Measurements from ENCODE around the gene S100A12. TPM values are rescaled to one million over a fixed set of nuclear protein-coding genes. Genes with fewer than 3 reads are reported as not detected.

Gene S100A12
- total RNA-seq, 2 experiments from 2014 or later, result not detected

DNA sequence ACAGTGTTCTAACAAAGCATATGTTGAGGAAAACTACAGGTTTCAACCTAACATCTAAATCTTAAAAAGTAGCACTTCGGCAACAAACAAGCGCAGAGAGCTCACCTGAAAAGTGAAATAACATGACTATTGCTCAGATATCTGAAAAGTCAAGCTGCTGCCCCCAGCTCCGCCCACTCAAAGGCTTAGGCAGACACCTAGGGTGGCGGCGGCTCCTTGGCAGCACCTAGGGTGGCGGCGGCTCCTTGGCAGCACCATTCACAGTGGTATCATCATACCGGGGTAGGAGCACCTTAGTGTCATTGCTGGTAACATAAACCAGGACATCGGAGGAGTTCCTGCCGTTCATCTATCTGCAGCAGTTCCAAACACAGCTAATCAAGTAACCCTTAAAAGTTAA, 4.2 kb upstream of the S100A12 start:
- intact Hi-C loops (cut with micrococcal nuclease), result no loop called here
- no peak for DNase-seq
- Mint-ChIP-seq H3K9me3 (peaks cover 15% of the 10 kb centered on the region), H3K27ac (no peak overlapping the region), H3K4me3 (no peak overlapping the region), H3K36me3 (peaks cover 4% of the 10 kb centered on the region), H3K4me1 (ENCODE audit: low read depth) (no peaks in the 10 kb centered on the region), H3K27me3 (peaks cover 22% of the 10 kb centered on the region)
- POLR2A ChIA-PET, result no interaction called here
- CTCF ChIA-PET, result no interaction called here

DNA sequence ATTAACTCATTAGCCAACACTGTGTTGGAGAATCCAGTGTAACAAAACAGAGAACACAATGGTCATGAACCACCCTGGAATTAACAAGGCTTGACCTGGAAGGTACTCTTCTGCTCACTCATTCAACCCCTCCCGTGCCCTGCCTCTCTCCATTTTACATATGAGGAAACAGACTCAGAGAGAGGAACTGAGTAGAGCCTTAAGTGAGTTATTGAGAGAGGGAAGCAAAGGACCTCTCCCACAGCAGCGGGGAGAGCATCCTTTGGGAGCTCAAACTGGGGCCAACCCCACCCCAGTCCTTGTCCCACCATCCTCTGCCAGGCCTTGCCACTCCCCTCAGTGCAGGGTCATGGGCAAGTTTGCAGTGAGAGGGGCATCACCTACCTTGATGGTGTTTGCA, 1.4 kb downstream of the S100A12 start:
- H3K27me3 Mint-ChIP-seq, result peaks cover 14% of the 10 kb centered on the region
- DNase-seq, result no peak
- H3K4me3 Mint-ChIP-seq, result no peak overlapping the region
- intact Hi-C loops (cut with micrococcal nuclease), result no loop called here
- no peaks in the 10 kb centered on the region for H3K9me3 Mint-ChIP-seq
- POLR2A ChIA-PET, result no interaction called here
- H3K36me3 Mint-ChIP-seq, result no peaks in the 10 kb centered on the region
- no peaks in the 10 kb centered on the region for H3K4me1 Mint-ChIP-seq (ENCODE audit: low read depth)
- no peak overlapping the region for H3K27ac Mint-ChIP-seq
- CTCF ChIA-PET, result no interaction called here

DNA sequence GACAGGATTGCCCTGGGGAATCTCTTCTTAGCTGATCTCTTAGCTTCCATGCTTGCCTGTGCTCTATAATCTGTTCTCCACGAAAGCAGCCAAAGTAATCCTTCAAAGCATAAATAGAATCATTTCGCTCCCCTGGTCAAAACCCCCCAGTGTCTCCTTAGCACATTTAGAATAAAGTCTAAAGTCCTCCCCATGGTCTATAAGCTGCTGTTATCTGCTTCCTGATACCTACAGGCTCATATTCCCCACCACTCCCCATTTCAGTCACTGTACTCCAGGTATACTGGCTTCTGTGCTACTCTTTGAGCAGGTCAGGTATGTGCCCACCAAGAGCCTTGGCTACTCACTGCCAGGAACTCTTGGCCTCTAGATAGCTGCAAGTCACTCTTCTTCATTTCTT, 2.9 kb downstream of the S100A12 start:
- intact Hi-C loops (cut with micrococcal nuclease), result no loop called here
- Mint-ChIP-seq H3K27me3 (peaks cover 14% of the 10 kb centered on the region), H3K27ac (no peak overlapping the region), H3K4me3 (no peak overlapping the region), H3K36me3 (no peaks in the 10 kb centered on the region), H3K9me3 (no peaks in the 10 kb centered on the region), H3K4me1 (ENCODE audit: low read depth) (no peaks in the 10 kb centered on the region)
- CTCF ChIA-PET, result interaction anchor here (0.8 kb wide), 1 partner anchor 20 kb away, joined by 3 read pairs; no protein-coding TSS in a partner anchor
- POLR2A ChIA-PET, result no interaction called here
- no peak for DNase-seq

DNA sequence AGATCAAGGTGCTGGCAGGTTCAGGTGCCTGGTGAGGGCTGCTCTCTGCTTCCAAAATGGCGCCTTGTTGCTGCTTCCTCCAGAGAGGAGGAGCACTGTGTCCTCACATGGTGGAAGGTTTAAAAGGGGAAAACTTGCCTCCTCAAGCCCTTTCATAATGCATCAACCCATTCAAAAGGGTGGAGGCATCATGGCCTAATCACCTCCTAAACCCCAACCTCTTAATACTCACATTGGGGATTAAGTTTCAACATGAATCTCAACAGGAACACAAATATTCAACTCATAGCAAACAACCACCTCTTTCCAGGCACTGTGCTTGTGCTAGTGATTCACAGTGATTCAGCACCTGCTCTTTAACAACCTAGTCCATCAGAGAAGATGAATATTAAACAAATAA, 4.2 kb downstream of the S100A12 start:
- H3K36me3 Mint-ChIP-seq, result no peaks in the 10 kb centered on the region
- H3K27ac Mint-ChIP-seq, result no peak overlapping the region
- intact Hi-C loops (cut with micrococcal nuclease), result no loop called here

DNA sequence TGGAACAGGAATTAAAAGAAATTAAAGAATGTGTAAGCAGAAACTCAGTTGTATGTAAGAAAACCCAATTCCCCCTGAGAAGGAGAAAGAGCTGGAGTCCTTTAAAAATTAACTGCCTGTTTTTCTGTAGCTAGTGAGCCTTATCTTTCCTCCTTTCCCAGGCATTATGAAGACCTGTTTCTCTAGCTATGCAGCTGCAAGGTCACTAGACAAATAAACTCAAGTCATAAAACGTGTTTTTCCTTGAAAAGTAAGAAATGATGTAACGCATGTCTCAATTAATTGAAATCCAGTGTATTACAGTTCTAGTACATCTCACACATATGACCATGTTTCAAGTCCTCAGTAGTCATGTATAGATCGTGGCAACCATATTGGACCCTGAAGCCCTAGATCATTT, 5.3 kb downstream of the S100A12 start:
- ChIA-PET CTCF (no interaction called here), POLR2A (no interaction called here)
- Mint-ChIP-seq H3K27me3 (peaks cover 8% of the 10 kb centered on the region), H3K9me3 (no peaks in the 10 kb centered on the region), H3K36me3 (no peaks in the 10 kb centered on the region), H3K4me1 (ENCODE audit: low read depth) (no peaks in the 10 kb centered on the region), H3K4me3 (no peak overlapping the region), H3K27ac (no peak overlapping the region)
- intact Hi-C loops (cut with micrococcal nuclease), result no loop called here
- no peak for DNase-seq

More for the DNA sequence above, 4.2 kb downstream of the S100A12 start:
- CTCF ChIA-PET, result no interaction called here
- Mint-ChIP-seq H3K27me3 (peaks cover 8% of the 10 kb centered on the region), H3K4me1 (ENCODE audit: low read depth) (no peaks in the 10 kb centered on the region), H3K4me3 (no peak overlapping the region), H3K9me3 (no peaks in the 10 kb centered on the region)
- POLR2A ChIA-PET, result no interaction called here
- no peak for DNase-seq

DNA sequence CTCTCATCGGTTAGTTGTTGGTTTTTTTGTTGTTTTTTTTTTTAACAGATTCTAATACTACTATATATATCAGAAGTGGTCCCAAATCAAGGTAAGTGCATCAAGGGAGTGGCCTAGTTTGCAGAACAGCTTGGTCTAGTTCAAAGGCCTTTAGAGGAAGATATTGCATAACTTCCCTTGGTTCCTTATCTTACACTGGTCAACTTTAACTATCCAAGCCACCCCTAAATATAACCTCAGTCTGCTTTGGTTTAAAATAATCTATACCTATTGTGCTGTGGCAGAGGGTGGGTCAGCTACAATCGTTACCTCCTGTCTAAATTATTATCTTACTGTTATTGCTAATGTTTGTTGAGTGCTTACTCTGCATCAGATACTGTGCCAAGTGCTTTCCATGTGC, 6.9 kb downstream of the S100A12 start:
- H3K4me3 Mint-ChIP-seq, result no peak overlapping the region
- CTCF ChIA-PET, result no interaction called here
- H3K9me3 Mint-ChIP-seq, result no peaks in the 10 kb centered on the region
- POLR2A ChIA-PET, result no interaction called here
- H3K27me3 Mint-ChIP-seq, result peaks cover 5% of the 10 kb centered on the region
- H3K27ac Mint-ChIP-seq, result no peak overlapping the region
- DNase-seq, result no peak
- no peaks in the 10 kb centered on the region for H3K4me1 Mint-ChIP-seq (ENCODE audit: low read depth)
- intact Hi-C loops (cut with micrococcal nuclease), result no loop called here
- H3K36me3 Mint-ChIP-seq, result no peaks in the 10 kb centered on the region

DNA sequence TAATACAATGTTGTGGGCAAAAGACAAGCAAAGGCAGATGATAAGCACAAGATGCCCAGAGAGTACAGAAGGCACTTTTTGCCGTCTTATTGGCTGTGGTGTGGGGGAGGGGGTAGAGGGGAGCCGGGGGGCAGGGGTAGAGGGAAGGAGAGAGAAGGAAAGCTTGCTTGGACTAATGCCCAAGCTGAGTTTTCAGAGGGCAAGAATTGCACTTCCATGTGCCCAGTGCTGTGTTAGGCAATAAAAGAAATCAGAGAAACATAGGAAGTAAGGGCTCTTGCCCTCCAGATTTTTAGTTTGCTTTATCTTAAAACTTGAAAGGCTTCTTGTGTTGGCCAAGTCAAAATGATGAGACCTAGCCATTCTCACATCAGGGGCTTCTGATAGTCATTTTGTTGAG, 8.3 kb downstream of the S100A12 start:
- no peak for DNase-seq
- no peaks in the 10 kb centered on the region for H3K36me3 Mint-ChIP-seq
- intact Hi-C loops (cut with micrococcal nuclease), result no loop called here
- H3K4me3 Mint-ChIP-seq, result no peak overlapping the region
- no peaks in the 10 kb centered on the region for H3K4me1 Mint-ChIP-seq (ENCODE audit: low read depth)
- no peaks in the 10 kb centered on the region for H3K9me3 Mint-ChIP-seq
- POLR2A ChIA-PET, result no interaction called here
- peaks cover 8% of the 10 kb centered on the region for H3K27me3 Mint-ChIP-seq
- CTCF ChIA-PET, result no interaction called here
- no peak overlapping the region for H3K27ac Mint-ChIP-seq

DNA sequence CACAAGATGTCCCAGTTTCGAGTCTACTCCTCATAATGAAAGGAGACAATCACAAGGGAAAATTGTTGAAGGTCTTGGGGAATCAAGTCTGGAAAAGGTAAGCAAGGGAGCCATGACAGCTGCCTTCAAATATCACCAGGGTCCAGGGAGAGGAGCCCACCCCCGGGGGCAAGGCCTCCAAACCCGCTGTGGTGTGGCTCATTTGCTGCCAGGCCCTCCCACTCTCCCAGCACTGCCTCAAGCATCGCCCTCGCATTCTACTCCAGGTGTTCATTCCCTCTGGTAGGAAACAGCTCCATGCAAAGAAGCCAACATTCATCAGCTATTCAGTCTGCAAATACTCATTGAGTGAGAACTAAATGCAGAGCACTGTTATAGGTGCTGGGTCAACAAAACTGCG, 9.2 kb downstream of the S100A12 start:
- no peaks in the 10 kb centered on the region for H3K4me1 Mint-ChIP-seq (ENCODE audit: low read depth)
- no peaks in the 10 kb centered on the region for H3K9me3 Mint-ChIP-seq
- CTCF ChIA-PET, result no interaction called here
- intact Hi-C loops (cut with micrococcal nuclease), result no loop called here
- no peak for DNase-seq
- no peaks in the 10 kb centered on the region for H3K36me3 Mint-ChIP-seq
- peaks cover 8% of the 10 kb centered on the region for H3K27me3 Mint-ChIP-seq
- POLR2A ChIA-PET, result no interaction called here
- H3K4me3 Mint-ChIP-seq, result no peak overlapping the region
- H3K27ac Mint-ChIP-seq, result no peak overlapping the region

DNA sequence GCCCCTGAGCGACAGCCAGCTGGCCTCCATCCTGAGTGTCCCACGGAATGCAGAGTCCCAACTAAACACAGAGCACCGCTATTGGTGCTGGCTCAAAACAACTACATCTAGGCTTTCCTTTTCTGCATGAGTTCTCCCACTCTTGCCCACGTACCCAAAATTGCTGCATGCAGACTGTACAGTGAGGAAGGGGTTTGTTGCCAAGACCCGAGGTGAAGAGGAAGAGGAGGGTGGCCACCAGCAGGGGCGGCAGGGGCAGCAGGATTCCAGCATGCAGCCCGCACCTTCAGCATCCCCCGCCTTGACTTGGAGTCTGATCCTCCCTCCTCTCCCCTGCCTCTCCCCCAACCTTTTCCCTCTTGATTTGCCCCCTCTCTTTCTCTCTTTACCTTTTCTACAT, 9.7 kb downstream of the S100A12 start:
- Mint-ChIP-seq H3K27me3 (peaks cover 8% of the 10 kb centered on the region), H3K9me3 (no peaks in the 10 kb centered on the region), H3K4me3 (no peak overlapping the region), H3K4me1 (ENCODE audit: low read depth) (no peaks in the 10 kb centered on the region), H3K36me3 (no peaks in the 10 kb centered on the region), H3K27ac (no peak overlapping the region)
- DNase-seq, result no peak
- POLR2A ChIA-PET, result no interaction called here
- intact Hi-C loops (cut with micrococcal nuclease), result no loop called here
- CTCF ChIA-PET, result no interaction called here

DNA sequence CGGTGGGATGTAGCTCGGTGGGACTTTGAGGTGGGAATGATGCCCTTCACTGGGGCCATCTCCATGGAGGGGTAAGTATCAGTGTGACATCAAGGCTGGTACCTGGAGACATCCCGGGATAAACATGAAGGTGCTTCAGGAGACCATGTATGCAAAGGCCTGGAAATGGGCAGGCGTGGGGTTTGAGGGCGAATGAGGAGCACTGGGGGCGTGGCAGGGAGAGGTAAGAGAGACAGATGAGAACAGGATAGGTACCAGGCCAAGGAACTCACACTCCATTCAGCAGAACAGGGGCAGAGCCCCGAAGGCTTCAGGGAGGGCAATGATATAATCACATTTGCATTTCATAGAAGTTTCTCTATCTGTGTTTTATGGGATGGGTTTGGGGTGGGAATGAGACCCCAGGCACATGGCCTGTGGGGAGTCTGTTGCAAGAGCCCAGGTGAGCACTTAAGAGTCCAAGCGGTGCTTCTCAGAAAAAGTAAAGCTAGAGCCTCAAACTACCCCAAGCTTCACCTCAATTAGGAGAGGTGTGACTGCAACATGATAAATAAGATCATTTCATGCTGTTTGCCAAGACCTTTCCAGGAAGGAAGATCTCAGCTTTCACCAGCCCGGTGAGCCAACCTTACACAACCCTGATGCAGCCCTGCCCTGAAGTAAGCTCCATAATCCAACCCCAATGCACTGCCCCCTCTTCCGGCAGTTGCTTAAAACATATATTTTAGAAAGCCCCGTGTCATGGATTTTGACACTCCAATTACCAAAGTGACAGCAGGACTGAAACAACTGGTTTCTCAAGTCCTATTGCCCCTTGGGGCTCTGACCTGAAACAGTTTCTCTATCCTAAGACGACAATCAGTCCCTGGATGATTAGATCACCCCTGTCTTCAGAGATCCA, 10.4 kb downstream of the S100A12 start:
- Mint-ChIP-seq H3K4me3 (no peak overlapping the region), H3K27me3 (peaks cover 8% of the 10 kb centered on the region), H3K4me1 (ENCODE audit: low read depth) (no peaks in the 10 kb centered on the region), H3K36me3 (no peaks in the 10 kb centered on the region), H3K9me3 (no peaks in the 10 kb centered on the region), H3K27ac (no peak overlapping the region)
- ChIA-PET POLR2A (no interaction called here), CTCF (interaction anchor here (0.5 kb wide), 1 partner anchor 146 kb away, joined by 3 read pairs; no protein-coding TSS in a partner anchor)
- intact Hi-C loops (cut with micrococcal nuclease), result no loop called here
- DNase-seq, result no peak

DNA sequence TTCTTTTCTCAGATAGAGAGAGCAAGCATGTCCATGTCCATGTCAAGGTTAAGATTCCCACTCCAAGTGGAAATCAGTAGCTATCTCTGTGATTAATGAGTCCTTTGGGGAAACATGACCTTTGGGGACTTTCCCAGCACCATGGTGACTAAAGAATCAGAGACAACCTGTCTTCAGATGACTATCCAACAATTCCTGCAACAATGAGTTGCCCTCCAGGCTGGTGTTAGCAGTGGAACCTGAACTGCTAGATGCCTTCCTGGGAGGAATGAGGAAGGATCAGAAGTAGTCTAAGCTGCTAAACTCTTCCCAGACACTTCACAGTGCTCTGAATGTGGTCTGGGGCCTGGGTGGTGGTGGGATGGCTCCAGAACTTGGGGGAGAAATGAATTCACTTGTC, 11.3 kb downstream of the S100A12 start:
- no peaks in the 10 kb centered on the region for H3K9me3 Mint-ChIP-seq
- H3K4me3 Mint-ChIP-seq, result no peak overlapping the region
- no peak for DNase-seq
- POLR2A ChIA-PET, result no interaction called here
- intact Hi-C loops (cut with micrococcal nuclease), result no loop called here
- peaks cover 6% of the 10 kb centered on the region for H3K27me3 Mint-ChIP-seq
- H3K27ac Mint-ChIP-seq, result no peak overlapping the region
- no peaks in the 10 kb centered on the region for H3K4me1 Mint-ChIP-seq (ENCODE audit: low read depth)
- CTCF ChIA-PET, result no interaction called here
- H3K36me3 Mint-ChIP-seq, result no peaks in the 10 kb centered on the region

DNA sequence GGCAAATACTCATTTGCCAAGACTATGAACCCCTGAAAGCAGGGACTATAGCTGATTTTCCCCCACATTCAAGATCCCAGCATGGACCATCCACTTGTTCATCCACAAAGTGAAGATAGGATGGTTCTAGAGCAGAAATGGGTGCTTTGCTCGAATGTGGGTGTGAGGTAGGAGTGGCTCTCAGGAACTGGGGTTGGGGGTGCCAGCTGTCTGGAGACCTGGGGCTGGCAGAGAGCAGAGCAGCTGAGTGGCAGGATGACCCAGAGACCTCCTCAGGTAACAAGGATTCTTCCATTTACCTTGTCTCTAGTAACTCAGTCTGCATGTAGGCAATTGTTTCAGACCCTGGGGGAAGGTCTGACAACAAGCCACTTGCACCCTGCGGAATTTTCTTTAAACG, 11.8 kb downstream of the S100A12 start:
- Mint-ChIP-seq H3K27ac (no peak overlapping the region), H3K4me1 (ENCODE audit: low read depth) (no peaks in the 10 kb centered on the region), H3K27me3 (peaks cover 6% of the 10 kb centered on the region), H3K9me3 (no peaks in the 10 kb centered on the region), H3K4me3 (no peak overlapping the region), H3K36me3 (no peaks in the 10 kb centered on the region)
- POLR2A ChIA-PET, result no interaction called here
- CTCF ChIA-PET, result no interaction called here
- intact Hi-C loops (cut with micrococcal nuclease), result no loop called here
- DNase-seq, result no peak

DNA sequence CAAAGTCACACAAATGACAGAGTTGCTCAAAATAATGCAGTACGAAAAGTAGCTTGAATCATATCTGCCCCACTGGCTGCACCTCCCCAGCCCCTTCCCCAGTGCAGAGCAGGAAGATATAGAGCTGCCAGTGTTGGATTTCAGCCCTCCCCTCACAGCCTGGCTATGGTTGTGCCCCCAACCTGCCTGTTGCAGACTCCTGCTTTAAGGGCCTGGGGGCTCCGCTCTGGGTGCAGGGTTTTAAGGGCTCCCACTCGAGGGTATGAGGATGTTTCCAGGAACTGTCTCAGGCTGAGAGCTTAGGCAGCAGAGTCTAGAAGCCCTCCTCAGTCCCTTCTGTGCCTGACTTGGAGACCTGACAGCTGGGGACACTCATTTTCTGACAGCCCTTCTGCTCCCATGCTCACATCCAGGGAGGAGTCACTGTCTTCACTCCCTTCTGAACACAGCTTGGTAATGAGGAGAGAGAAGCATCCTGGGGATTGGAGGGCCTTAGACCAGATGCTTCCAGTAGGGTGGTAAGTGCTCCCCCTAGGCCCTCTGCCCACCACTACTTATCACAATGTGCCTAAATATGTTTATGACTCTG, 13.1 kb downstream of the S100A12 start:
- no peak overlapping the region for H3K27ac Mint-ChIP-seq
- no peaks in the 10 kb centered on the region for H3K9me3 Mint-ChIP-seq
- peaks cover 6% of the 10 kb centered on the region for H3K27me3 Mint-ChIP-seq
- intact Hi-C loops (cut with micrococcal nuclease), result no loop called here
- H3K36me3 Mint-ChIP-seq, result no peaks in the 10 kb centered on the region
- DNase-seq, result no peak
- CTCF ChIA-PET, result interaction anchor here (1.2 to 1.5 kb wide), 2 partner anchors 104 to 133 kb away, joined by 3 to 5 read pairs; no protein-coding TSS in a partner anchor
- H3K4me1 Mint-ChIP-seq (ENCODE audit: low read depth), result peaks cover 8% of the 10 kb centered on the region
- POLR2A ChIA-PET, result no interaction called here
- H3K4me3 Mint-ChIP-seq, result no peak overlapping the region

Measured in activated CD4-positive, alpha-beta memory T cell treated with anti-CD3 and anti-CD28 coated beads for 36 hours (primary cell).